GM19372 (cell line): ENCODE results near the gene CENPM.

Experiments
- ATAC-seq: cut with Tn5 transposase; IDR thresholded peaks from one replicate; pipeline ENCODE4 v1.9.1; 2021; ENCODE audit warnings: mild to moderate bottlenecking, low read depth, moderate library complexity; ENCODE audit not compliant: unreplicated experiment

CENPM gene

GRCh38 chr22:41902016-41902415 is 44.9 kb downstream of the CENPM start:
- no peak for ATAC-seq

DNA sequence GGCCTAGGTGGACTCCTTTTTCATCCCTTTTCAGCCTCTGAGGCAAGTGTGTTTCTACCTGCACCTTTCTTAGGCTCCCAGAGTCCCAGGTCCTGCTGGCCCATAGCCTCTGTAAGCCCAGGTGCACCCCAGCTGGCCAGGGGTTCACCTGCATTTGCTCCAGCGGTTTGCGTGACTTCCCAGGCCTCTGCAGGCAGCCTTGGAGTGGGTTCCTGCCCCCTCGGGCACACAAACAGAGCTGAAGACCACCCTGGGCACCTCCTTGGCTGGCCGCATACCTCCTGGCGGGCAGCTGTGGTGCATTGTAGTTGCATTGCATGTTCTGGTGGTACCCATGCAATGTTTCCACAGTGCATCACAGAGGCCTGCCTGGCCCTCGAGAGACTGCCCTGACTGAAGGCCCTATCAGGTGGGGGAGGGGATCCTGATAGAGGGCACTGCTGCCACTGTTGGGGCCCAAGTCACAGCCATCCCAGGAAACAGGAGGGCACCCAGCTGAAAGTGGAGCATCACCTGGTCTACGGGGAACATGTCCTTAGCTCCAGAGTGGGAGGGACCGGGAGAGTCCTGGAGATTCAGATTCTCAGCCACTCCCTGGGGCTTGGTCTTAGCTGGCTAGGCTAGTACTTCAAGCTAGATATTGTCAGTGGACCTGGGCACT is 46.2 kb downstream of the CENPM start:
- ATAC-seq, result no peak

- ATAC-seq, result no peak
Observed at GRCh38 chr22:41899992-41900651, 46.8 kb downstream of the CENPM start.

- ATAC-seq, result no peak
Observed at GRCh38 chr22:41899110-41899509, 47.8 kb downstream of the CENPM start.

- ATAC-seq, result no peak
Observed at GRCh38 chr22:41898645-41899044, 48.3 kb downstream of the CENPM start.

GRCh38 chr22:41893591-41894375 is 53.2 kb downstream of the CENPM start:
- no peak for ATAC-seq

DNA sequence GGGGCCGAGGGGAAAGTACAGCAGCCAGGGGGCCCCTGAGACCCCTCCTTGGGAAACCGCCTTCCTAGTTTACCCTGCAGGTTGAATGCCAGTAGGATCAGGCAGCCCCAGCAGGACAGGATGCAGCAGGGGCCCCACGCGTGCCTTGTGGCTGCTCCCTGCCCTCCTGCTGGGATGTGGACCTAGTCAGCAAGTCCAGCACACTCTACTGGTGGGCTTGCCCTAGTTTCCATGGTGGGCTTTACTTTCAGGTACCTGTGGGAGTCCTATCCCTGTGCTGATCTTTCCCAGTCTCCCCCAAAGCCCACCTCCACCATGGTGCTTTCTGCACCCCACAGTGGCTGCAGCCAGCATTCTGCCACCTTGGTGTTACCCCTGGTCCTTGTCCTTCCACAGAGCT is 54.2 kb downstream of the CENPM start:
- no peak for ATAC-seq

GRCh38 chr22:41891407-41891806 is 55.5 kb downstream of the CENPM start:
- no peak for ATAC-seq
